HCT116 (cell line): ENCODE measurements around the gene TOPBP1. TPM values are rescaled to one million over a fixed set of nuclear protein-coding genes. Genes with fewer than 3 reads are reported as not detected.

Experiments
- ATAC-seq: fragments of 200-7000 bp; cut with Tn5 transposase; 2 replicates; pipeline ENCODE4 v1.9.1; 2020; ENCODE audit warnings: mild to moderate bottlenecking, moderate library complexity
- BruUV-seq: library from RNA; stranded (reverse); fragments of 400-500 nt; replicated peaks from 2 replicates; lab custom pipeline; 2021; lab: Mats Ljungman, UMichigan
- CTCF ChIA-PET: fragments of 300-600 bp; sonication (Branson Sonifier 250); formaldehyde crosslinking; loops from one replicate; lab custom pipeline; 2021; ENCODE audit warnings: antibody characterized with exemption; lab: Charles Lee
- POLR2A ChIA-PET: fragments of 300-600, 350-600 bp; sonication (Branson Sonifier 250); formaldehyde crosslinking; loops from one replicate; lab custom pipeline; 2021; ENCODE audit warnings: antibody characterized with exemption; lab: Charles Lee
- RAD21 ChIA-PET, 2 experiments: fragments of 300-600 bp; sonication (Branson Sonifier 250); formaldehyde crosslinking; loops; one replicate each; lab custom pipeline; 2023; ENCODE audit warnings: low total read pairs in 2 of 2; ENCODE audit not compliant: uncharacterized antibody in 2 of 2, unreplicated experiment in 2 of 2, low non-redundant PET in 1 of 2; lab: Charles Lee
- DNase-seq: peaks from one replicate; pipeline ENCODE4 v3.0.0-alpha.2; 2010; ENCODE audit warnings: low read depth, low spot score
- H2AFZ ChIP-seq: fragments of 200-600 bp; shearing (Covaris generic), sonication (generic); 2 replicates; pipeline ENCODE4 v1.6.1; 2017; ENCODE audit warnings: low read depth, mixed run types, mixed read lengths, antibody characterized with exemption, low read length; ENCODE audit not compliant: poor library complexity, severe bottlenecking
- H3K27ac ChIP-seq: 2 replicates; pipeline ENCODE4 v1.5.1; 2012; ENCODE audit warnings: low read depth, low read length
- H3K27me3 ChIP-seq: fragments of 200-600 bp; sonication (generic); 2 replicates; pipeline ENCODE4 v1.6.1; 2016; ENCODE audit warnings: mixed run types, low read length, mixed read lengths; ENCODE audit not compliant: insufficient read depth
- H3K36me3 ChIP-seq, 2 experiments: fragments of 200-500 bp in 1 of 2; fragments of 200-600 bp in 1 of 2; sonication (Bioruptor generic) in 1 of 2; sonication (generic) in 1 of 2; 2 replicates each; pipeline versions ENCODE4 v1.5.1 to v1.6.1; 2014 to 2016; ENCODE audit warnings: low read length in 2 of 2, inconsistent platforms in 1 of 2, mixed read lengths in 1 of 2, mixed run types in 1 of 2; ENCODE audit not compliant: insufficient read depth in 2 of 2, control insufficient read depth in 1 of 2
- H3K4me1 ChIP-seq, 2 experiments: fragments of 200-600 bp in 1 of 2; sonication (generic) in 1 of 2; 2 replicates each; pipeline versions ENCODE4 v1.5.1 to v1.6.1; 2012 to 2017; ENCODE audit warnings: low read length in 2 of 2, inconsistent platforms in 1 of 2, mild to moderate bottlenecking in 1 of 2, mixed read lengths in 1 of 2, mixed run types in 1 of 2, moderate library complexity in 1 of 2; ENCODE audit not compliant: insufficient read depth in 2 of 2, control insufficient read depth in 1 of 2
- H3K4me2 ChIP-seq: fragments of 200-600 bp; sonication (generic); 2 replicates; pipeline ENCODE4 v1.6.1; 2017; ENCODE audit warnings: mixed run types, low read length, mixed read lengths
- H3K4me3 ChIP-seq, 2 experiments: fragments of 200-600 bp in 1 of 2; sonication (generic) in 1 of 2; replicated peaks in 1 of 2; 2 replicates each; pipeline ENCODE4 v1.5.1; 2011 to 2016; ENCODE audit warnings: low read length in 2 of 2, control low read depth in 1 of 2, low read depth in 1 of 2, mild to moderate bottlenecking in 1 of 2, mixed read lengths in 1 of 2, mixed run types in 1 of 2
- H3K79me2 ChIP-seq: fragments of 200-600 bp; sonication (generic); 2 replicates; pipeline ENCODE4 v1.6.1; 2017; ENCODE audit warnings: mild to moderate bottlenecking, mixed run types, low read length, moderate library complexity, mixed read lengths; ENCODE audit not compliant: insufficient read depth
- H3K9ac ChIP-seq: fragments of 200-600 bp; sonication (generic); 2 replicates; pipeline ENCODE4 v1.6.1; 2016; ENCODE audit warnings: low read length, mixed read lengths
- H3K9me2 ChIP-seq: fragments of 200-600 bp; sonication (generic), shearing (Covaris generic); 2 replicates; pipeline ENCODE4 v1.6.1; 2017; ENCODE audit warnings: mixed run types, mild to moderate bottlenecking, moderate library complexity; ENCODE audit not compliant: insufficient read depth
- H3K9me3 ChIP-seq, 2 experiments: fragments of 200-500 bp in 1 of 2; fragments of 200-600 bp in 1 of 2; sonication (Bioruptor generic) in 1 of 2; sonication (generic) in 1 of 2; 2 replicates each; pipeline ENCODE4 v1.6.1; 2014 to 2017; ENCODE audit warnings: low read length in 2 of 2, mixed read lengths in 2 of 2, inconsistent platforms in 1 of 2, low read depth in 1 of 2, mild to moderate bottlenecking in 1 of 2, mixed run types in 1 of 2, moderate library complexity in 1 of 2; ENCODE audit not compliant: control insufficient read depth in 1 of 2, insufficient read depth in 1 of 2
- H4K20me1 ChIP-seq: fragments of 200-600 bp; sonication (generic), shearing (Covaris generic); 2 replicates; pipeline ENCODE4 v1.6.1; 2017; ENCODE audit warnings: mixed run types, mild to moderate bottlenecking, moderate library complexity; ENCODE audit not compliant: insufficient read depth
- ELF1 ChIP-seq: IDR thresholded peaks from 2 replicates; pipeline ENCODE4 v1.6.1; 2012; ENCODE audit warnings: low read depth, borderline replicate concordance
- MAX ChIP-seq: IDR thresholded peaks from 2 replicates; pipeline ENCODE4 v1.6.1; 2012
- POLR2A ChIP-seq: IDR thresholded peaks from 2 replicates; pipeline ENCODE4 v1.7.0; 2011; ENCODE audit warnings: borderline replicate concordance; ENCODE audit not compliant: insufficient read depth, insufficient read length; ENCODE audit errors: extremely low read depth
- POLR2AphosphoS5 ChIP-seq: IDR thresholded peaks from 2 replicates; pipeline ENCODE4 v1.6.1; 2011; ENCODE audit warnings: mild to moderate bottlenecking, low read depth, low read length, moderate library complexity
- TCF7L2 ChIP-seq: IDR thresholded peaks from 2 replicates; pipeline ENCODE4 v1.7.0; 2011; ENCODE audit warnings: borderline replicate concordance, inconsistent platforms; ENCODE audit not compliant: insufficient read depth, insufficient read length; ENCODE audit errors: extremely low read depth
- YY1 ChIP-seq: IDR thresholded peaks from 2 replicates; pipeline ENCODE4 v1.6.1; 2011; ENCODE audit warnings: low read length, low read depth, moderate library complexity, mild to moderate bottlenecking; ENCODE audit not compliant: insufficient replicate concordance; ENCODE audit errors: extremely low read depth
- intact Hi-C: fragments of 100-400 bp; cut with micrococcal nuclease; formaldehyde crosslinking; loops from 2 replicates; pipeline ENCODE4 v1.10.0; 2022
- total RNA-seq: library from RNA; stranded (reverse); gene quantifications from one replicate; pipeline ENCODE4 v1.2.1, GENCODE V29; 2021; ENCODE audit not compliant: unreplicated experiment
- TF ChIP-seq, protein P1 (sequence below): IDR thresholded peaks from 2 replicates; pipeline ENCODE4 v1.6.1; 2011; ENCODE audit warnings: mild to moderate bottlenecking, low read length, moderate library complexity; ENCODE audit not compliant: insufficient replicate concordance; ENCODE audit errors: extremely low read depth
- TF ChIP-seq, protein P2 (sequence below): IDR thresholded peaks from 2 replicates; pipeline ENCODE4 v1.6.1; 2012

The TOPBP1 gene
- total RNA-seq, 1 experiment from 2014 or later: 42.2 TPM

DNA sequence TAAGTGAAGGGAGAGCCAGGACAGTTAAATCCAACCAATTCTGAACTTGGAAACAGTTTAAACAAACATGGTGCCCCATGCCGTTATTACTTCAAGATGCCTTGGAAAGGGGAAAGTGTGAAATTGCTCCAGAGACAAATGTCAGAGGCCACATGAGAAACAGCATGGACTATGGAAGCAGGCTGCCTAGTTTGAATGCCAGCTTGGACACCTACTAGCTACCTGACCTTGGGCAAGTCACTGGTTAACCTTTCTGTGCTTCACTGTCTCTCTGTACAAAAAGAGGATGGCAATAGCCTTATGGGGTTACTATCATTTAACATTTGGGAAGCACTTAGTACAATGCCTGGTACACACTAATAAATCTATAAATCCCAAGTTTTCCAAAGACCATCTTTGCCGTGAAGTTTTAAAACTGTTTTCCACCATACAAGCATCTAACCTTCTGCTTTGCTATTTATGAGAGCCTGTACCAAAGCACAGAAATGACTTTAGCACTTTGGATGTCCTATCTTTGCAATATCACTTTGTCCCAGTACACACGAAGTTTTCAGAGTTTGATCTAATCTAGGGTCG, 8.3 kb upstream of the TOPBP1 start:
- RAD21 ChIA-PET: no interaction called here
- Histone ChIP-seq H4K20me1 (no peaks in the 10 kb centered on the region), H3K4me2 (no peak overlapping the region), H3K36me3 (no peaks in the 10 kb centered on the region), H3K9me2 (no peaks in the 10 kb centered on the region), H3K4me3 (no peak overlapping the region), H3K27me3 (no peaks in the 10 kb centered on the region), H3K9ac (no peak overlapping the region), H2AFZ (no peak overlapping the region), H3K4me1 (no peaks in the 10 kb centered on the region), H3K27ac (no peak overlapping the region), H3K9me3 (no peaks in the 10 kb centered on the region), H3K79me2 (no peaks in the 10 kb centered on the region)
- DNase-seq (no peak), ATAC-seq (no peak)
- POLR2A ChIA-PET: no interaction called here
- CTCF ChIA-PET: no interaction called here
- BruUV-seq: no TSS peak
- intact Hi-C loops: loop anchor here (10.0 kb wide), 1 partner anchor 205 kb away; no protein-coding TSS in a partner anchor
- TF ChIP-seq ELF1: no peak
- TF ChIP-seq TCF7L2: no peak
- no peak for TF ChIP-seq POLR2A
- TF ChIP-seq, protein P1, sequence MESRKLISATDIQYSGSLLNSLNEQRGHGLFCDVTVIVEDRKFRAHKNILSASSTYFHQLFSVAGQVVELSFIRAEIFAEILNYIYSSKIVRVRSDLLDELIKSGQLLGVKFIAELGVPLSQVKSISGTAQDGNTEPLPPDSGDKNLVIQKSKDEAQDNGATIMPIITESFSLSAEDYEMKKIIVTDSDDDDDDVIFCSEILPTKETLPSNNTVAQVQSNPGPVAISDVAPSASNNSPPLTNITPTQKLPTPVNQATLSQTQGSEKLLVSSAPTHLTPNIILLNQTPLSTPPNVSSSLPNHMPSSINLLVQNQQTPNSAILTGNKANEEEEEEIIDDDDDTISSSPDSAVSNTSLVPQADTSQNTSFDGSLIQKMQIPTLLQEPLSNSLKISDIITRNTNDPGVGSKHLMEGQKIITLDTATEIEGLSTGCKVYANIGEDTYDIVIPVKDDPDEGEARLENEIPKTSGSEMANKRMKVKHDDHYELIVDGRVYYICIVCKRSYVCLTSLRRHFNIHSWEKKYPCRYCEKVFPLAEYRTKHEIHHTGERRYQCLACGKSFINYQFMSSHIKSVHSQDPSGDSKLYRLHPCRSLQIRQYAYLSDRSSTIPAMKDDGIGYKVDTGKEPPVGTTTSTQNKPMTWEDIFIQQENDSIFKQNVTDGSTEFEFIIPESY: no peak
- no peak for TF ChIP-seq YY1
- no peak for TF ChIP-seq POLR2AphosphoS5
- TF ChIP-seq, protein P2, sequence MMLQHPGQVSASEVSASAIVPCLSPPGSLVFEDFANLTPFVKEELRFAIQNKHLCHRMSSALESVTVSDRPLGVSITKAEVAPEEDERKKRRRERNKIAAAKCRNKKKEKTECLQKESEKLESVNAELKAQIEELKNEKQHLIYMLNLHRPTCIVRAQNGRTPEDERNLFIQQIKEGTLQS: no peak
- no peak for TF ChIP-seq MAX
